HepG2 (cell line): Measurements from ENCODE around the gene C2. TPM values are rescaled to one million over a fixed set of nuclear protein-coding genes. Genes with fewer than 3 reads are reported as not detected.
A peak's percentile ranks its signal among the peaks of the same experiment; 100 is the strongest.

Experiments
- CCDC6 ChIP-seq: sonication (generic); formaldehyde crosslinking; IDR thresholded peaks from 2 replicates; pipeline ENCODE4 v1.8.1; 2022; ENCODE audit warnings: mild to moderate bottlenecking, missing genetic modification reagents, moderate library complexity
- CEBPZ ChIP-seq: IDR thresholded peaks from 2 replicates; pipeline ENCODE4 v1.6.1; 2012; ENCODE audit warnings: low read length, improper control_type of control experiment
- CENPX ChIP-seq: sonication (generic); formaldehyde crosslinking; IDR thresholded peaks from 2 replicates; pipeline ENCODE4 v1.9.0; 2021; ENCODE audit warnings: mild to moderate bottlenecking, missing genetic modification reagents, moderate library complexity
- FOXK2 ChIP-seq: fragments of 450-650 bp; IDR thresholded peaks from 2 replicates; pipeline ENCODE4 v1.6.1; 2016
- GZF1 ChIP-seq: sonication (generic); formaldehyde crosslinking; IDR thresholded peaks from 2 replicates; pipeline ENCODE4 v1.5.1; 2020; ENCODE audit warnings: mild to moderate bottlenecking, missing genetic modification reagents
- HNF4A ChIP-seq: sonication (generic); formaldehyde crosslinking; IDR thresholded peaks from 2 replicates; pipeline ENCODE4 v1.4.0; 2020; ENCODE audit warnings: missing genetic modification reagents
- MED13 ChIP-seq: sonication (generic); formaldehyde crosslinking; IDR thresholded peaks from 2 replicates; pipeline ENCODE4 v1.5.0; 2020; ENCODE audit warnings: missing genetic modification reagents
- MTF1 ChIP-seq: sonication (generic); formaldehyde crosslinking; IDR thresholded peaks from 2 replicates; pipeline ENCODE4 v1.5.0; 2020; ENCODE audit warnings: missing genetic modification reagents
- MYC ChIP-seq: sonication (generic); formaldehyde crosslinking; IDR thresholded peaks from 2 replicates; pipeline ENCODE4 v1.9.0; 2021; ENCODE audit warnings: missing genetic modification reagents, borderline replicate concordance
- MYNN ChIP-seq: sonication (generic); formaldehyde crosslinking; IDR thresholded peaks from 2 replicates; pipeline ENCODE4 v1.4.0; 2020; ENCODE audit warnings: mild to moderate bottlenecking, low read depth, missing genetic modification reagents
- POLR2AphosphoS5 ChIP-seq: IDR thresholded peaks from 2 replicates; pipeline ENCODE4 v1.6.1; 2012; ENCODE audit warnings: low read depth, low read length
- SALL1 ChIP-seq: sonication (generic); formaldehyde crosslinking; IDR thresholded peaks from 2 replicates; pipeline ENCODE4 v1.8.0; 2022; ENCODE audit warnings: mild to moderate bottlenecking, missing genetic modification reagents
- SKI ChIP-seq: fragments of 450-650 bp; IDR thresholded peaks from one replicate; pipeline ENCODE4 v1.6.1; 2018; ENCODE audit warnings: mild to moderate bottlenecking; ENCODE audit not compliant: partially characterized antibody
- SP2 ChIP-seq: sonication (generic); formaldehyde crosslinking; IDR thresholded peaks from 2 replicates; pipeline ENCODE4 v1.5.1; 2020; ENCODE audit warnings: mild to moderate bottlenecking, missing genetic modification reagents
- ZBTB20 ChIP-seq: sonication (generic); formaldehyde crosslinking; IDR thresholded peaks from 2 replicates; pipeline ENCODE4 v1.8.1; 2023; ENCODE audit warnings: missing genetic modification reagents, low read depth, mild to moderate bottlenecking, borderline replicate concordance
- ZNF260 ChIP-seq: sonication (generic); formaldehyde crosslinking; IDR thresholded peaks from 2 replicates; pipeline ENCODE4 v1.4.0; 2020; ENCODE audit warnings: missing genetic modification reagents, low read depth, mild to moderate bottlenecking, borderline replicate concordance
- ZNF441 ChIP-seq: sonication (generic); formaldehyde crosslinking; IDR thresholded peaks from 2 replicates; pipeline ENCODE4 v1.7.0; 2021; ENCODE audit warnings: missing genetic modification reagents, borderline replicate concordance
- ZNF589 ChIP-seq: sonication (generic); formaldehyde crosslinking; conservative IDR thresholded peaks from 2 replicates; pipeline ENCODE4 v1.8.0; 2022; ENCODE audit warnings: mild to moderate bottlenecking, moderate library complexity, missing genetic modification reagents
- ZNF639 ChIP-seq: conservative IDR thresholded peaks from 2 replicates; pipeline ENCODE4 v1.6.1; 2018; ENCODE audit warnings: missing genetic modification reagents
- ZNF790 ChIP-seq: sonication (generic); formaldehyde crosslinking; IDR thresholded peaks from 2 replicates; pipeline ENCODE4 v1.8.0; 2022; ENCODE audit warnings: missing genetic modification reagents, mild to moderate bottlenecking, borderline replicate concordance
- polyA plus RNA-seq, 8 experiments: library from polyadenylated mRNA; depleted of rRNA in 3 of 8; stranded (reverse) in 7 of 8; unstranded in 1 of 8; fragments of >200 nt; fragmentation: Illumina TruSeq in 4 of 8; extraction: Trizol in 4 of 8; gene quantifications; 2 replicates each; pipeline versions ENCODE4 v1.2.1 to v1.2.3, GENCODE V29; 2011 to 2016; ENCODE audit warnings: low read depth in 4 of 8, missing spikeins in 1 of 8, mixed read lengths in 1 of 8; ENCODE audit not compliant: insufficient read depth in 1 of 8
- total RNA-seq, 5 experiments: library from RNA; depleted of rRNA; stranded (reverse); fragments of >200 nt; fragmentation: Illumina TruSeq; extraction: Trizol; gene quantifications; 2 replicates each; pipeline ENCODE4 v1.2.3, GENCODE V29; 2016; ENCODE audit warnings: low read depth in 1 of 5
- TF ChIP-seq, protein P1 (sequence below): sonication (generic); formaldehyde crosslinking; IDR thresholded peaks from 2 replicates; pipeline ENCODE4 v1.4.0; 2020; ENCODE audit warnings: missing genetic modification reagents
- TF ChIP-seq, protein P2 (sequence below): sonication (generic); formaldehyde crosslinking; IDR thresholded peaks from 2 replicates; pipeline ENCODE4 v1.8.0; 2022; ENCODE audit warnings: mild to moderate bottlenecking, missing genetic modification reagents, borderline replicate concordance

The C2 gene
- total and polyA plus RNA-seq, 2 of the 13 experiments (the other 11 are each of a cell fraction or from before 2014, with no cell fraction given), result 165 to 307 TPM

DNA sequence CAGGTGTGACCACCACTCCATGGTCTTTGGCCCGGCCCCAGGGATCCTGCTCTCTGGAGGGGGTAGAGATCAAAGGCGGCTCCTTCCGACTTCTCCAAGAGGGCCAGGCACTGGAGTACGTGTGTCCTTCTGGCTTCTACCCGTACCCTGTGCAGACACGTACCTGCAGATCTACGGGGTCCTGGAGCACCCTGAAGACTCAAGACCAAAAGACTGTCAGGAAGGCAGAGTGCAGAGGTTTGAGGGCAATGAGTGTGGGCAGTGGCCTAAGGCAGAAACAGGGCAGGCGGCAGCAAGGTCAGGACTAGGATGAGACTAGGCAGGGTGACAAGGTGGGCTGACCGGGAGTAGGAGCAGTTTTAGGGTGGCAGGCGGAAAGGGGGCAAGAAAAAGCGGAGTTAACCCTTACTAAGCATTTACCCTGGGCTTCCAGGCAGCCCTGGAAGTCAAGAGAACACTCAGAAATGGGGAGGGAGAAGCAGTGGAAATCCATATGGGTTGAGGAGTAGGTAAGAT lies 18.9 kb downstream of the C2 start (continued):
- TF ChIP-seq CEBPZ (no peak), ZNF589 (CRISPR knock-in tag) (no peak), SALL1 (CRISPR knock-in tag) (no peak), MTF1 (CRISPR knock-in tag) (no peak), FOXK2 (no peak), ZNF441 (CRISPR knock-in tag) (no peak), HNF4A (CRISPR knock-in tag) (no peak), GZF1 (no peak), MYC (CRISPR knock-in tag) (no peak), MYNN (CRISPR knock-in tag) (no peak), MED13 (no peak), CENPX (CRISPR knock-in tag) (no peak), CCDC6 (CRISPR knock-in tag) (0 out of 2 replicates have a peak, but pooled peaks have one; percentile 8), ZNF790 (no peak), ZBTB20 (0 out of 2 replicates have a peak, but pooled peaks have one; percentile 0), ZNF260 (no peak), SP2 (CRISPR knock-in tag) (no peak; the same call in 1 of the 2 replicates), SKI (no peak), ZNF639 (CRISPR knock-in tag) (no peak), POLR2AphosphoS5 (no peak)
- TF ChIP-seq, protein P1, sequence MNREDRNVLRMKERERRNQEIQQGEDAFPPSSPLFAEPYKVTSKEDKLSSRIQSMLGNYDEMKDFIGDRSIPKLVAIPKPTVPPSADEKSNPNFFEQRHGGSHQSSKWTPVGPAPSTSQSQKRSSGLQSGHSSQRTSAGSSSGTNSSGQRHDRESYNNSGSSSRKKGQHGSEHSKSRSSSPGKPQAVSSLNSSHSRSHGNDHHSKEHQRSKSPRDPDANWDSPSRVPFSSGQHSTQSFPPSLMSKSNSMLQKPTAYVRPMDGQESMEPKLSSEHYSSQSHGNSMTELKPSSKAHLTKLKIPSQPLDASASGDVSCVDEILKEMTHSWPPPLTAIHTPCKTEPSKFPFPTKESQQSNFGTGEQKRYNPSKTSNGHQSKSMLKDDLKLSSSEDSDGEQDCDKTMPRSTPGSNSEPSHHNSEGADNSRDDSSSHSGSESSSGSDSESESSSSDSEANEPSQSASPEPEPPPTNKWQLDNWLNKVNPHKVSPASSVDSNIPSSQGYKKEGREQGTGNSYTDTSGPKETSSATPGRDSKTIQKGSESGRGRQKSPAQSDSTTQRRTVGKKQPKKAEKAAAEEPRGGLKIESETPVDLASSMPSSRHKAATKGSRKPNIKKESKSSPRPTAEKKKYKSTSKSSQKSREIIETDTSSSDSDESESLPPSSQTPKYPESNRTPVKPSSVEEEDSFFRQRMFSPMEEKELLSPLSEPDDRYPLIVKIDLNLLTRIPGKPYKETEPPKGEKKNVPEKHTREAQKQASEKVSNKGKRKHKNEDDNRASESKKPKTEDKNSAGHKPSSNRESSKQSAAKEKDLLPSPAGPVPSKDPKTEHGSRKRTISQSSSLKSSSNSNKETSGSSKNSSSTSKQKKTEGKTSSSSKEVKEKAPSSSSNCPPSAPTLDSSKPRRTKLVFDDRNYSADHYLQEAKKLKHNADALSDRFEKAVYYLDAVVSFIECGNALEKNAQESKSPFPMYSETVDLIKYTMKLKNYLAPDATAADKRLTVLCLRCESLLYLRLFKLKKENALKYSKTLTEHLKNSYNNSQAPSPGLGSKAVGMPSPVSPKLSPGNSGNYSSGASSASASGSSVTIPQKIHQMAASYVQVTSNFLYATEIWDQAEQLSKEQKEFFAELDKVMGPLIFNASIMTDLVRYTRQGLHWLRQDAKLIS, result no peak; the same call in 1 of the 2 replicates
- TF ChIP-seq, protein P2, sequence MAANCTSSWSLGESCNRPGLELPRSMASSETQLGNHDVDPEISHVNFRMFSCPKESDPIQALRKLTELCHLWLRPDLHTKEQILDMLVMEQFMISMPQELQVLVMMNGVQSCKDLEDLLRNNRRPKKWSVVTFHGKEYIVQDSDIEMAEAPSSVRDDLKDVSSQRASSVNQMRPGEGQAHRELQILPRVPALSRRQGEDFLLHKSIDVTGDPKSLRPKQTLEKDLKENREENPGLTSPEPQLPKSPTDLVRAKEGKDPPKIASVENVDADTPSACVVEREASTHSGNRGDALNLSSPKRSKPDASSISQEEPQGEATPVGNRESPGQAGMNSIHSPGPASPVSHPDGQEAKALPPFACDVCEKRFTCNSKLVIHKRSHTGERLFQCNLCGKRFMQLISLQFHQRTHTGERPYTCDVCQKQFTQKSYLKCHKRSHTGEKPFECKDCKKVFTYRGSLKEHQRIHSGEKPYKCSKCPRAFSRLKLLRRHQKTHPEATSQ, result no peak
